Measurements from ENCODE around the gene SHTN1. TPM values are rescaled to one million over a fixed set of nuclear protein-coding genes. Genes with fewer than 3 reads are reported as not detected.

SHTN1 gene
- total RNA-seq, 1 experiment from 2014 or later, result 67.8 TPM

DNA sequence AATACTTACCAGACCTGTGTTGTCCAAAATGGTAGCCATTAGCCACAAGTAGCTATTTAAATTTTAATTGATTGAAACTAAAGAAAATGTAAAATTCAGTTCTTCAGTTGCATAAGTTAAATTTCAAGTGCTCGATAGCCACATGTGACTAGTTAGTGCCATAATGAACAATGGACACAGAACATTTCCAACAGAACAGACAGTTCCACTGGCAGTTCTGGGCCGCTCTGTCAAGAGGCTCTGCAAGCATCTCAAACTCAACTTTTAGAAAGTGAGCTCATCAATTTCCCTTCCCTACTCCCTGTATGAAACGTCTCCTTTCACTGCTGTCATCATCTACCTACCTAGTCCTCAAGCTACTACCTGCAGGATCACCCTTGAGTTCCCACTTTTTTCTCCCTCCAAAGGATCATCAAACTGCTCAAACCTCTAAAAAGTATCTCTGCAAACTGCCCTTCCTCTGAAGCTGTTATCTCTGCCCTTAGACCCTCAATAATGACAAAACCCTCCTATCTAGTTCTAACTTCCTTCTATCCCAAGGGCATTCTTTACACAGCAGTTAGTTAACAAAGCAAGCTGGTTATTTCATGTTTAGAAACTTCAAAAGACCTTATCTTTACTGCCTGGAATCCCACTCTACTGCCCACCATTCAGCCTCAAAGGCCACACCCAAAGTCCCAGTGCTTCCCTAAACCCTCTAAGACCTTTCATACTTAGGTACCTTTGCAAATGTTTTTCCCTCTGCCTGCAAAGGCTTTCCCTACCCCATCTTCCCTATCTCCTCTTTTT, 20.6 kb downstream of the SHTN1 start:
- in situ Hi-C loops (cut with HindIII; ENCODE audit: low pct_unique_long_range_greater_than_20kb, low sequenced_read_pairs) (no loop called here), intact Hi-C loops (cut with micrococcal nuclease; ENCODE audit: unreplicated experiment) (no loop called here)
- POLR2A ChIA-PET, result no interaction called here
- no TSS peak for BruUV-seq (replicated peaks)
- Histone ChIP-seq H3K4me1 (ENCODE audit: control insufficient read depth, insufficient read depth, low read length) (no peaks in the 10 kb centered on the region), H3K27me3 (ENCODE audit: control insufficient read depth, insufficient read depth, low read length) (no peaks in the 10 kb centered on the region), H3K36me3 (ENCODE audit: control insufficient read depth, insufficient read depth, low read length) (no peaks in the 10 kb centered on the region), H3K9me3 (ENCODE audit: control insufficient read depth, insufficient read depth, low read depth, low read length) (no peaks in the 10 kb centered on the region), H3K27ac (ENCODE audit: low read length) (no peak overlapping the region), H3K4me3 (ENCODE audit: low read depth in 2 of 2, low read length in 2 of 2) (no peak overlapping the region)
- no peak for DNase-seq (ENCODE audit: low read depth, low spot score)
- TF ChIP-seq TCF7L2 (IDR thresholded peaks at IDR 0.05; ENCODE audit: low read depth, low read length), result no peak
- TF ChIP-seq, protein P1, sequence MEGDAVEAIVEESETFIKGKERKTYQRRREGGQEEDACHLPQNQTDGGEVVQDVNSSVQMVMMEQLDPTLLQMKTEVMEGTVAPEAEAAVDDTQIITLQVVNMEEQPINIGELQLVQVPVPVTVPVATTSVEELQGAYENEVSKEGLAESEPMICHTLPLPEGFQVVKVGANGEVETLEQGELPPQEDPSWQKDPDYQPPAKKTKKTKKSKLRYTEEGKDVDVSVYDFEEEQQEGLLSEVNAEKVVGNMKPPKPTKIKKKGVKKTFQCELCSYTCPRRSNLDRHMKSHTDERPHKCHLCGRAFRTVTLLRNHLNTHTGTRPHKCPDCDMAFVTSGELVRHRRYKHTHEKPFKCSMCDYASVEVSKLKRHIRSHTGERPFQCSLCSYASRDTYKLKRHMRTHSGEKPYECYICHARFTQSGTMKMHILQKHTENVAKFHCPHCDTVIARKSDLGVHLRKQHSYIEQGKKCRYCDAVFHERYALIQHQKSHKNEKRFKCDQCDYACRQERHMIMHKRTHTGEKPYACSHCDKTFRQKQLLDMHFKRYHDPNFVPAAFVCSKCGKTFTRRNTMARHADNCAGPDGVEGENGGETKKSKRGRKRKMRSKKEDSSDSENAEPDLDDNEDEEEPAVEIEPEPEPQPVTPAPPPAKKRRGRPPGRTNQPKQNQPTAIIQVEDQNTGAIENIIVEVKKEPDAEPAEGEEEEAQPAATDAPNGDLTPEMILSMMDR (IDR thresholded peaks at IDR 0.05), result no peak
- TF ChIP-seq SIN3A (IDR thresholded peaks at IDR 0.05; ENCODE audit: borderline replicate concordance, insufficient read depth, low read depth, low read length), result no peak
- TF ChIP-seq, protein P2, sequence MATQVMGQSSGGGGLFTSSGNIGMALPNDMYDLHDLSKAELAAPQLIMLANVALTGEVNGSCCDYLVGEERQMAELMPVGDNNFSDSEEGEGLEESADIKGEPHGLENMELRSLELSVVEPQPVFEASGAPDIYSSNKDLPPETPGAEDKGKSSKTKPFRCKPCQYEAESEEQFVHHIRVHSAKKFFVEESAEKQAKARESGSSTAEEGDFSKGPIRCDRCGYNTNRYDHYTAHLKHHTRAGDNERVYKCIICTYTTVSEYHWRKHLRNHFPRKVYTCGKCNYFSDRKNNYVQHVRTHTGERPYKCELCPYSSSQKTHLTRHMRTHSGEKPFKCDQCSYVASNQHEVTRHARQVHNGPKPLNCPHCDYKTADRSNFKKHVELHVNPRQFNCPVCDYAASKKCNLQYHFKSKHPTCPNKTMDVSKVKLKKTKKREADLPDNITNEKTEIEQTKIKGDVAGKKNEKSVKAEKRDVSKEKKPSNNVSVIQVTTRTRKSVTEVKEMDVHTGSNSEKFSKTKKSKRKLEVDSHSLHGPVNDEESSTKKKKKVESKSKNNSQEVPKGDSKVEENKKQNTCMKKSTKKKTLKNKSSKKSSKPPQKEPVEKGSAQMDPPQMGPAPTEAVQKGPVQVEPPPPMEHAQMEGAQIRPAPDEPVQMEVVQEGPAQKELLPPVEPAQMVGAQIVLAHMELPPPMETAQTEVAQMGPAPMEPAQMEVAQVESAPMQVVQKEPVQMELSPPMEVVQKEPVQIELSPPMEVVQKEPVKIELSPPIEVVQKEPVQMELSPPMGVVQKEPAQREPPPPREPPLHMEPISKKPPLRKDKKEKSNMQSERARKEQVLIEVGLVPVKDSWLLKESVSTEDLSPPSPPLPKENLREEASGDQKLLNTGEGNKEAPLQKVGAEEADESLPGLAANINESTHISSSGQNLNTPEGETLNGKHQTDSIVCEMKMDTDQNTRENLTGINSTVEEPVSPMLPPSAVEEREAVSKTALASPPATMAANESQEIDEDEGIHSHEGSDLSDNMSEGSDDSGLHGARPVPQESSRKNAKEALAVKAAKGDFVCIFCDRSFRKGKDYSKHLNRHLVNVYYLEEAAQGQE (IDR thresholded peaks at IDR 0.05; ENCODE audit: insufficient read depth in 1 of 2, low read depth in 2 of 2, low read length in 1 of 2), result no peak
- TF ChIP-seq POLR2AphosphoS5 (IDR thresholded peaks at IDR 0.05; ENCODE audit: low read depth, low read length), result no peak
- ATAC-seq, result no peak
- CTCF ChIA-PET, result interaction anchor here (0.6 kb wide), 1 partner anchor 357 kb away, joined by 9 read pairs; no protein-coding TSS in a partner anchor

DNA sequence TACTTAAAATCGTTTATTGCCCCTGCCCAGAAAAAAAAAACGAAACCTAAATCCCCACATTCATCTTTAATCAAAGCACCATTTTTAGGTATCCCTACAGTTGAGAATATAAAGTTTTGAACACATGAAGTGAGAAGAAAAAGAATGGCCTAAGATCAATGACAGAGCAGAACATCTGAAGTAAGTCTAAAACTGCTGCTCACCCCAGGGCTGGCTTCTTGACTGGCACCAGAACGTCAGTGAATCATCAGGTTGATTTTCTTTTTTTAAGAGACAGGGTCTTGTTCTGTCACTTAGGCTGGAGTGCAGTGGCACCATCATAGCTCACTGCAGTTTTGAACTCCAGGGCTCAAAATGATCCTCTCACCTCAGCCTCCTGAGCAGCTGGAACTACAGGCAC, 24.9 kb downstream of the SHTN1 start:
- Histone ChIP-seq H3K4me3 (ENCODE audit: low read depth in 2 of 2, low read length in 2 of 2) (no peak overlapping the region), H3K27me3 (ENCODE audit: control insufficient read depth, insufficient read depth, low read length) (no peaks in the 10 kb centered on the region), H3K36me3 (ENCODE audit: control insufficient read depth, insufficient read depth, low read length) (peaks cover 4% of the 10 kb centered on the region; the same call in 1 of the 2 replicates), H3K4me1 (ENCODE audit: control insufficient read depth, insufficient read depth, low read length) (no peaks in the 10 kb centered on the region; the same call in 1 of the 2 replicates), H3K27ac (ENCODE audit: low read length) (no peak overlapping the region), H3K9me3 (ENCODE audit: control insufficient read depth, insufficient read depth, low read depth, low read length) (no peaks in the 10 kb centered on the region)
- ChIA-PET CTCF (interaction anchor here (0.6 kb wide), 1 partner anchor 17 kb away, joined by 9 read pairs; no protein-coding TSS in a partner anchor), POLR2A (no interaction called here)
- intact Hi-C loops (cut with micrococcal nuclease; ENCODE audit: unreplicated experiment), result no loop called here
- no TSS peak for BruUV-seq (replicated peaks)
- ATAC-seq (no peak), DNase-seq (ENCODE audit: low read depth, low spot score) (no peak)
- in situ Hi-C loops (cut with HindIII; ENCODE audit: low pct_unique_long_range_greater_than_20kb, low sequenced_read_pairs), result no loop called here
- TF ChIP-seq, protein P1 (IDR thresholded peaks at IDR 0.05), result no peak
- TF ChIP-seq POLR2AphosphoS5 (IDR thresholded peaks at IDR 0.05; ENCODE audit: low read depth, low read length) (no peak), TCF7L2 (IDR thresholded peaks at IDR 0.05; ENCODE audit: low read depth, low read length) (no peak), SIN3A (IDR thresholded peaks at IDR 0.05; ENCODE audit: borderline replicate concordance, insufficient read depth, low read depth, low read length) (no peak)
- TF ChIP-seq, protein P2 (IDR thresholded peaks at IDR 0.05; ENCODE audit: insufficient read depth in 1 of 2, low read depth in 2 of 2, low read length in 1 of 2), result no peak
